ENCODE measurements around the gene CPNE5. TPM values are rescaled to one million over a fixed set of nuclear protein-coding genes. Genes with fewer than 3 reads are reported as not detected.

The CPNE5 gene
- polyA plus RNA-seq, 1 donor (not counting 4 experiments of a cell fraction or from before 2014, with no cell fraction given): 0.05 TPM

GRCh38 chr6:36793913-36794712, 45.1 kb downstream of the CPNE5 start:
- DNase-seq (ENCODE audit: low read depth, low spot score) (no peak), FAIRE-seq (no peak)
- no peaks in the 10 kb centered on the region for H3K4me1 ChIP-seq (ENCODE audit: control insufficient read depth, extremely low read depth, insufficient read depth, low read length)
- no peak overlapping the region for H3K4me3 ChIP-seq (ENCODE audit: control insufficient read depth in 2 of 3, extremely low read depth in 1 of 3, insufficient read depth in 2 of 3, low read depth in 1 of 3, low read length in 3 of 3)
- H3K27ac ChIP-seq (ENCODE audit: control insufficient read depth, insufficient read depth, low read length): no peak overlapping the region
- TF ChIP-seq EZH2 (IDR thresholded peaks at IDR 0.05; ENCODE audit: low read length): no peak
- TF ChIP-seq, protein P1, sequence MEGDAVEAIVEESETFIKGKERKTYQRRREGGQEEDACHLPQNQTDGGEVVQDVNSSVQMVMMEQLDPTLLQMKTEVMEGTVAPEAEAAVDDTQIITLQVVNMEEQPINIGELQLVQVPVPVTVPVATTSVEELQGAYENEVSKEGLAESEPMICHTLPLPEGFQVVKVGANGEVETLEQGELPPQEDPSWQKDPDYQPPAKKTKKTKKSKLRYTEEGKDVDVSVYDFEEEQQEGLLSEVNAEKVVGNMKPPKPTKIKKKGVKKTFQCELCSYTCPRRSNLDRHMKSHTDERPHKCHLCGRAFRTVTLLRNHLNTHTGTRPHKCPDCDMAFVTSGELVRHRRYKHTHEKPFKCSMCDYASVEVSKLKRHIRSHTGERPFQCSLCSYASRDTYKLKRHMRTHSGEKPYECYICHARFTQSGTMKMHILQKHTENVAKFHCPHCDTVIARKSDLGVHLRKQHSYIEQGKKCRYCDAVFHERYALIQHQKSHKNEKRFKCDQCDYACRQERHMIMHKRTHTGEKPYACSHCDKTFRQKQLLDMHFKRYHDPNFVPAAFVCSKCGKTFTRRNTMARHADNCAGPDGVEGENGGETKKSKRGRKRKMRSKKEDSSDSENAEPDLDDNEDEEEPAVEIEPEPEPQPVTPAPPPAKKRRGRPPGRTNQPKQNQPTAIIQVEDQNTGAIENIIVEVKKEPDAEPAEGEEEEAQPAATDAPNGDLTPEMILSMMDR (optimal IDR thresholded peaks at IDR 0.05 in 1 of 3, IDR thresholded peaks at IDR 0.05 in 1 of 3, conservative IDR thresholded peaks at IDR 0.05 in 1 of 3; ENCODE audit: extremely low read depth in 1 of 3, insufficient read depth in 2 of 3, low read length in 3 of 3): no peak
- dilution Hi-C loops (cut with MboI; ENCODE audit: extremely low pct_ligation_motif_present, low sequenced_read_pairs): no loop called here
- H3K27me3 ChIP-seq (ENCODE audit: control insufficient read depth, extremely low read depth, insufficient read depth, low read length): peaks cover 29% of the 10 kb centered on the region
- no peak overlapping the region for H2AFZ ChIP-seq (ENCODE audit: control insufficient read depth, low read length)
- no peaks in the 10 kb centered on the region for H3K79me2 ChIP-seq (ENCODE audit: control insufficient read depth, insufficient read depth, low read length)
- H3K9ac ChIP-seq (ENCODE audit: control insufficient read depth, extremely low read depth, insufficient read depth, low read length): no peak overlapping the region
- H3K9me3 ChIP-seq (ENCODE audit: control insufficient read depth, low read depth, low read length): no peaks in the 10 kb centered on the region
- H3K36me3 ChIP-seq (ENCODE audit: control insufficient read depth in 2 of 2, extremely low read depth in 1 of 2, insufficient read depth in 2 of 2, low read length in 2 of 2): no peaks in the 10 kb centered on the region
- H3K9me1 ChIP-seq (ENCODE audit: control insufficient read depth, extremely low read depth, insufficient read depth, low read length): no peaks in the 10 kb centered on the region
- H4K20me1 ChIP-seq (ENCODE audit: control insufficient read depth, extremely low read depth, insufficient read depth, low read length): no peaks in the 10 kb centered on the region
- no peak overlapping the region for H3K4me2 ChIP-seq (ENCODE audit: control insufficient read depth, extremely low read depth, insufficient read depth, low read depth, low read length)

DNA sequence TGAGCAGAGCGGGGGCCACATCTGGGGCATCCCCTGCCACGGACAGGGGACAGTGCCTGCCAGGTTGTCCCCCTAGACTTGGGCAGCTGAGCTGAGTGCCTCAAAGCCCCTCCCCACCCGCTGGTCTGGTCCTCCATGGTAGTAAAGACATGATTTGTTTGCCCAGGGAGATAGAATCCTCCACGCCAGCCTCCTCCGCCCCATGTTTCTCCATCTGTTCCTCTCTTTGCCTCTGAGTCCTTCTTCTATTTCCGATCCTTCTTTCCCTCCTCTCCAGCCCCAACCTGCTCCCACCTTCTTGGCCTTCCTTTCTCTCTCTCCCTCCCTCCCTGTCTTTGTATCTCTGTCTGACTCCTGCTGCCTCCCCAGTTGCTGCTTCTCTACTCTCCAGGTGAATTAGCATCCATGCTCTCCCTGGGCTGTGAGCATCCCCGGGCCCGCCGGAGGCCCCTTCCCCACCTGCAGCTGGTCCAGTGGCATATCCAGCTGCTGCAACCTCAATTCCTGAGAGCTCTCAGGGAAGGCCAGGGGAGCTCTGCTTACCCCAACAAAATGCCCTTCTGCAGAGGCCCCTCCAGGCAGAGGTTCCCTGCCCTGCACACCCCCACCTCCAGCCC, 45.8 kb downstream of the CPNE5 start:
- H3K9me1 ChIP-seq (ENCODE audit: control insufficient read depth, extremely low read depth, insufficient read depth, low read length): no peaks in the 10 kb centered on the region
- no peak overlapping the region for H2AFZ ChIP-seq (ENCODE audit: control insufficient read depth, low read length)
- no peak overlapping the region for H3K4me2 ChIP-seq (ENCODE audit: control insufficient read depth, extremely low read depth, insufficient read depth, low read depth, low read length)
- no peaks in the 10 kb centered on the region for H3K4me1 ChIP-seq (ENCODE audit: control insufficient read depth, extremely low read depth, insufficient read depth, low read length)
- H4K20me1 ChIP-seq (ENCODE audit: control insufficient read depth, extremely low read depth, insufficient read depth, low read length): no peaks in the 10 kb centered on the region
- no peaks in the 10 kb centered on the region for H3K9me3 ChIP-seq (ENCODE audit: control insufficient read depth, low read depth, low read length)
- H3K27ac ChIP-seq (ENCODE audit: control insufficient read depth, insufficient read depth, low read length): no peak overlapping the region
- no peaks in the 10 kb centered on the region for H3K79me2 ChIP-seq (ENCODE audit: control insufficient read depth, insufficient read depth, low read length)
- dilution Hi-C loops (cut with MboI; ENCODE audit: extremely low pct_ligation_motif_present, low sequenced_read_pairs): no loop called here
- no peaks in the 10 kb centered on the region for H3K36me3 ChIP-seq (ENCODE audit: control insufficient read depth in 2 of 2, extremely low read depth in 1 of 2, insufficient read depth in 2 of 2, low read length in 2 of 2)
- H3K4me3 ChIP-seq (ENCODE audit: control insufficient read depth in 2 of 3, extremely low read depth in 1 of 3, insufficient read depth in 2 of 3, low read depth in 1 of 3, low read length in 3 of 3): no peak overlapping the region
- H3K9ac ChIP-seq (ENCODE audit: control insufficient read depth, extremely low read depth, insufficient read depth, low read length): no peak overlapping the region
- peaks cover 35% of the 10 kb centered on the region for H3K27me3 ChIP-seq (ENCODE audit: control insufficient read depth, extremely low read depth, insufficient read depth, low read length)
- TF ChIP-seq, protein P1 (optimal IDR thresholded peaks at IDR 0.05 in 1 of 3, IDR thresholded peaks at IDR 0.05 in 1 of 3, conservative IDR thresholded peaks at IDR 0.05 in 1 of 3; ENCODE audit: extremely low read depth in 1 of 3, insufficient read depth in 2 of 3, low read length in 3 of 3): no peak
- no peak for TF ChIP-seq EZH2 (IDR thresholded peaks at IDR 0.05; ENCODE audit: low read length)
- no peak for DNase-seq (ENCODE audit: low read depth, low spot score)
- FAIRE-seq: no peak

All from keratinocyte (primary cell).